Calu3 (cell line): ENCODE data around the gene LYSET. TPM values are rescaled to one million over a fixed set of nuclear protein-coding genes. Genes with fewer than 3 reads are reported as not detected.

Experiments used
- BruUV-seq: library from RNA; stranded (reverse); fragments of 400-500 nt; replicated peaks from 2 replicates; lab custom pipeline; 2021; lab: Mats Ljungman, UMichigan
- CTCF ChIA-PET: fragments of 300-600 bp; sonication (Branson Sonifier 250); formaldehyde crosslinking; loops from one replicate; lab custom pipeline; 2022; ENCODE audit warnings: antibody characterized with exemption; lab: Charles Lee
- DNase-seq: peaks from one replicate; pipeline ENCODE4 v3.0.0; 2022
- H3K27ac Mint-ChIP-seq: one replicate; pipeline ENCODE4 v1.8.0; 2022; ENCODE audit warnings: mixed read lengths; ENCODE audit not compliant: unreplicated experiment
- H3K27me3 Mint-ChIP-seq: one replicate; pipeline ENCODE4 v1.8.0; 2022; ENCODE audit warnings: mixed read lengths; ENCODE audit not compliant: unreplicated experiment
- H3K36me3 Mint-ChIP-seq: one replicate; pipeline ENCODE4 v1.8.0; 2022; ENCODE audit warnings: mild to moderate bottlenecking, moderate library complexity, mixed read lengths; ENCODE audit not compliant: insufficient read depth, unreplicated experiment
- H3K4me1 Mint-ChIP-seq: one replicate; pipeline ENCODE4 v1.8.0; 2022; ENCODE audit warnings: mild to moderate bottlenecking, low read depth, mixed read lengths; ENCODE audit not compliant: unreplicated experiment
- H3K4me3 Mint-ChIP-seq: one replicate; pipeline ENCODE4 v1.8.0; 2022; ENCODE audit warnings: mild to moderate bottlenecking, low read depth, moderate library complexity, mixed read lengths; ENCODE audit not compliant: unreplicated experiment
- H3K9me3 Mint-ChIP-seq: one replicate; pipeline ENCODE4 v1.8.0; 2022; ENCODE audit warnings: low read depth, mixed read lengths; ENCODE audit not compliant: unreplicated experiment
- intact Hi-C: fragments of 100-400 bp; cut with micrococcal nuclease; formaldehyde crosslinking; loops from one replicate; pipeline ENCODE4 v1.10.0; 2022; ENCODE audit not compliant: unreplicated experiment
- total RNA-seq: library from RNA; stranded (reverse); gene quantifications from 2 replicates; pipeline ENCODE4 v1.2.3, GENCODE V29; 2022
- TF ChIP-seq, protein P1 (sequence below): fragments of 200-600 bp; IDR thresholded peaks from one replicate; pipeline ENCODE4 v1.8.0; 2022; ENCODE audit warnings: antibody characterized with exemption; ENCODE audit not compliant: unreplicated experiment

The LYSET gene
- total RNA-seq, 1 experiment from 2014 or later: 22.7 TPM

DNA sequence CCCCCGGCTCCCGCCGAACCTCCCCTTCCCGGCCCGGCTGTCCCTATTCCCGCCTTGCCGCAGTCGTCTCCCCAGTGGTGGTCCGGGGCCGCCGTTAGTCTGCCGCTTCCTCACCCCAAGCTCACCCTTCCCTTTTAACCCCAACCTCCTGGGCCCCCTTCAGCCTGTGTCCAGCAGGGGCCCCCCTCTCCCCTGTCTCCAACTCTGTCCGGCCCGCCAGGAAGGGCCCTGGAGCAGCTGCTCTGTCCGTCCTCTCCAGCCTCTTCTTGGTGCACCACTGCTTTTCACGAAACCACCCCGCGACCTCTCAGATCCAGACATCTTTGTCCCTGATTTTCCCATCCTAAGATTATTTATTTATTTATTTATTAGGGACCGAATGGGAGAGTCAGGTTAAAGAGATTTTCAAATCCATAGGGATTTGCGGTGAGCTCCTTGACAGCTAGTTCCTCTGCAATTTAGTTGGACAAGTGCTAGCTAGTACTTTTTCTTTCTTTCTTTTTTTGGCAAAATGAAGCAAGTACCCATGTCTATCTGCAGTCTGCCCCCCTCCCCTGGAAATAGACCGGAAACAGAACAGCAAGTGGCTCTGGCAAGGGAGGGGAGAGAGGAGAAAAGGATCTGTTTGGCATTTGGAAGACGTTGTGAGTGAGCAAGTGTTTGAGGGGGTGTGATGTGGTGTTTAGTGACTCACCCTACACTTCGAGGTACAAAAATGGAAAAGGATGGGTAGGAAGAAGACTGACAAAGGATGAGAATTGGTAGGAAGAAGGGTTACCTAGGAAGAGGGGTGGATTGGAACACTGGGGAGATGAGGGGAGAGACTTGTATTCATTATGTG lies 22.6 kb downstream of the LYSET start:
- TF ChIP-seq, protein P1, sequence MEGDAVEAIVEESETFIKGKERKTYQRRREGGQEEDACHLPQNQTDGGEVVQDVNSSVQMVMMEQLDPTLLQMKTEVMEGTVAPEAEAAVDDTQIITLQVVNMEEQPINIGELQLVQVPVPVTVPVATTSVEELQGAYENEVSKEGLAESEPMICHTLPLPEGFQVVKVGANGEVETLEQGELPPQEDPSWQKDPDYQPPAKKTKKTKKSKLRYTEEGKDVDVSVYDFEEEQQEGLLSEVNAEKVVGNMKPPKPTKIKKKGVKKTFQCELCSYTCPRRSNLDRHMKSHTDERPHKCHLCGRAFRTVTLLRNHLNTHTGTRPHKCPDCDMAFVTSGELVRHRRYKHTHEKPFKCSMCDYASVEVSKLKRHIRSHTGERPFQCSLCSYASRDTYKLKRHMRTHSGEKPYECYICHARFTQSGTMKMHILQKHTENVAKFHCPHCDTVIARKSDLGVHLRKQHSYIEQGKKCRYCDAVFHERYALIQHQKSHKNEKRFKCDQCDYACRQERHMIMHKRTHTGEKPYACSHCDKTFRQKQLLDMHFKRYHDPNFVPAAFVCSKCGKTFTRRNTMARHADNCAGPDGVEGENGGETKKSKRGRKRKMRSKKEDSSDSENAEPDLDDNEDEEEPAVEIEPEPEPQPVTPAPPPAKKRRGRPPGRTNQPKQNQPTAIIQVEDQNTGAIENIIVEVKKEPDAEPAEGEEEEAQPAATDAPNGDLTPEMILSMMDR: peak; percentile 38
- Mint-ChIP-seq H3K27ac (peak overlapping the region; percentile 90), H3K4me3 (peak overlapping the region; percentile 95), H3K27me3 (no peaks in the 10 kb centered on the region), H3K9me3 (no peaks in the 10 kb centered on the region), H3K4me1 (peaks cover 8% of the 10 kb centered on the region), H3K36me3 (peaks cover 32% of the 10 kb centered on the region)
- DNase-seq: peak; percentile 69
- TSS peak; percentile 48 for BruUV-seq
- CTCF ChIA-PET: interaction anchor here (0.5 to 2.2 kb wide), 11 partner anchors 11 to 413 kb away, joined by 3 to 11 read pairs (median 4); partner anchors contain the start of genes GOLGA5, LYSET and MOAP1
- intact Hi-C loops: loop anchor here (5.0 kb wide), 2 partner anchors 95 to 335 kb away; no protein-coding TSS in a partner anchor

DNA sequence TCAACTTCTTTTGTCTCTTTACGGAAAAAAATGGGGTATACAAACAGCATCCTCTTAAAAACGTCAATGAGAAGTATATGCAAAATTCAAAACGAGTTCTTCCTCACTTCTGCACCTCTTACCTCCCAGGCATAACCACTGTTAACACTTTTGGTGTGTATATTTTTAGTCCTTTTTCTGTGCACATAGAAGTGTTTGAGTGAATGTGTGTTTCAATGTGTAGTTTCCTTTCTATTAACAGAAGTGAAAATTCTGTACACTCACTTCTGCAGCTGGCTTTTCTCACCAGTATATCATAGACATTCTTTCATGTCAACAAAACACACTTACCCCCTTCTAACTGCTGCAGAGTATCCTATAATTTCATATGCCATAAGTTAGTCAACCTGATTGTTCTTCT lies 27.3 kb downstream of the LYSET start:
- DNase-seq: no peak
- Mint-ChIP-seq H3K27ac (no peak overlapping the region), H3K4me1 (peaks cover 8% of the 10 kb centered on the region), H3K4me3 (no peak overlapping the region), H3K27me3 (no peaks in the 10 kb centered on the region), H3K36me3 (peaks cover 13% of the 10 kb centered on the region), H3K9me3 (no peaks in the 10 kb centered on the region)
- BruUV-seq: no TSS peak
- intact Hi-C loops: no loop called here
- TF ChIP-seq, protein P1: no peak
- CTCF ChIA-PET: no interaction called here

DNA sequence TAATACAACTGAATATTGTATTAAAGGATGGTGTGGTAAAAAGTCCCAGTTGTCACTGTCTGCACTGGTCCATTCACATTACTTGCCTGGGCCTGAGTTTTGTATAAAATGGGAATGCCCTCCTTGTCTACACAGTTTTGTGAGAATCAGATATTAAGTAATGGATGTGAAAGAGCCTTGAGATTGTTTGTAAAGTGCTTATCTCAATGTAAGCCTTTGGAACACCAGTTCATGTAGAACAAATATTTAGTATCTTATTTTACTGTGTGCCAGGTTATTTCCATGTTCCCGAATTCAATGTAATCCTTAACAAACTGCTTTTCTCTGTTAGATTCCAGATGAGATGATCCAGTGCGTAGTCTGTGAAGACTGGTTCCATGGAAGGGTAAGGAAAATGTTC lies 29.5 kb downstream of the LYSET start:
- peaks cover 10% of the 10 kb centered on the region for H3K36me3 Mint-ChIP-seq
- intact Hi-C loops: no loop called here

DNA sequence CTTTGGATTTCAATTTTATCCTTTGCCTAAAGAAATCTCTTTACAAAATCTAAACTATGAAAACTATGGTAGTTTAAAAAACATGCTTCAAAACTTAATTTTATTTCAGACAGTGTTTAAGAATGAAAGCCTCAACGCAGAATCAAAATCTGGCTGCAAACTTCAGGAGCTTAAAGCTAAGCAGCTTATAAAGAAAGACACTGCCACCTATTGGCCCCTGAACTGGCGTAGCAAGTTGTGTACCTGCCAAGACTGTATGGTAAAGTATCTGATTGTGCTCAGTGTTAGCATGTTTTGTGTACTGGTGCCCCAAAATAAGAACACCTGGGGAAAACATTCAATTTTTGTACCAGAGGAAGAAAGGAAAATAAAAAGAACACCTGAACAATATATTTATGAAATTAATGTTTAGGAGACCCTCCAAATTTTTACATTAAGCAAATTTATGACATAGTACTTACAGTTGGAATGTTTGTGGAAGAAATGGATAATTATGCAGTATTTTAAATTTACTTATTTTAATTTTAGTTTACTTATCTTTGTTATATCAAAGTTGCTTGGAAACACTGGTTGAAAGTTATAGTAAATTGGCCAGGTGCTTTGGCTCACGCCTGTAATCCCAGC lies 34.1 kb downstream of the LYSET start:
- no peak overlapping the region for H3K27ac Mint-ChIP-seq
- CTCF ChIA-PET: interaction anchor here (0.7 to 1.3 kb wide), 9 partner anchors 12 to 338 kb away, joined by 3 to 10 read pairs (median 4); partner anchors contain the start of genes GON7 and UBR7
- no TSS peak for BruUV-seq
- TF ChIP-seq, protein P1: peak; percentile 32
- no peaks in the 10 kb centered on the region for H3K9me3 Mint-ChIP-seq
- H3K36me3 Mint-ChIP-seq: peaks cover 12% of the 10 kb centered on the region
- intact Hi-C loops: no loop called here
- H3K4me1 Mint-ChIP-seq: no peaks in the 10 kb centered on the region
- DNase-seq: peak; percentile 50
- H3K27me3 Mint-ChIP-seq: no peaks in the 10 kb centered on the region
- H3K4me3 Mint-ChIP-seq: no peak overlapping the region

More for the DNA sequence above, 29.5 kb downstream of the LYSET start:
- Mint-ChIP-seq H3K27ac (no peak overlapping the region), H3K9me3 (no peaks in the 10 kb centered on the region), H3K4me1 (no peaks in the 10 kb centered on the region), H3K4me3 (no peak overlapping the region), H3K27me3 (no peaks in the 10 kb centered on the region)
- no peak for DNase-seq
- no TSS peak for BruUV-seq
- TF ChIP-seq, protein P1: no peak
- CTCF ChIA-PET: no interaction called here
